Mucosa of stomach (tissue), 1 donor: ENCODE data around the gene HMX3.

Experiments
- H3K27me3 ChIP-seq: one replicate; pipeline ENCODE4 v1.7.0; 2013; ENCODE audit warnings: mild to moderate bottlenecking, low read length; ENCODE audit not compliant: control insufficient read depth, insufficient read depth
- H3K36me3 ChIP-seq: one replicate; pipeline ENCODE4 v1.7.0; 2013; ENCODE audit warnings: low read length; ENCODE audit not compliant: control insufficient read depth, insufficient read depth
- H3K4me1 ChIP-seq: one replicate; pipeline ENCODE4 v1.7.0; 2013; ENCODE audit warnings: mild to moderate bottlenecking, low read length; ENCODE audit not compliant: control insufficient read depth, insufficient read depth
- H3K4me3 ChIP-seq: one replicate; pipeline ENCODE4 v1.7.0; 2013; ENCODE audit warnings: low read length
- H3K9ac ChIP-seq: one replicate; pipeline ENCODE4 v1.7.0; 2013; ENCODE audit warnings: mild to moderate bottlenecking, low read length, moderate library complexity
- H3K9me3 ChIP-seq: one replicate; pipeline ENCODE4 v1.7.0; 2013; ENCODE audit warnings: mild to moderate bottlenecking, low read length, moderate library complexity; ENCODE audit not compliant: control insufficient read depth
- donor health status: Pancreatic carcinoma.

Gene HMX3

DNA sequence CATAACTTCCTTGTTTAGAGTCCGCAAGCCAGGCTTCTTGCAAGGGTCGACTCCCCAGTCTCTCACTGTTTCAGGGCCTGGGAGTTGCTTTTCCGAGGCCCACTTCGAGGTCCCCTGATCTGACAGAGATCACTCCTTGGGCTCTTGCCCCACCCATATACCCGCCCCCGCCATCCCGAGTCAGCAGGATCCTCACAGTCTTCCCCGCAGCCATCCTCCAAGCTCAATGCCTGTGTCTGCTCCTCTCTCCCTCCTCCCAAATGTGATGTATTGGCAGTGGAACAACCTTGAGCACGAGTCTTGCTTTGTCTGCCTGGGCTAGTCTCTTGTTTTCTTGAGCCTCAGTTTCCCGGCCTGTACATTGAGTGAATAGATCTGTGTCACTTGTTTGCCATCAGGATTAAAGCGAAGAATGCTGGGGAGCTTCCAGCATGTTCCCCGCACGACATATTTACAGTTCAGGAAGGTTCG, 9.8 kb downstream of the HMX3 start:
- Histone ChIP-seq H3K4me1 (peaks cover 10% of the 10 kb centered on the region), H3K9me3 (no peaks in the 10 kb centered on the region), H3K9ac (no peak overlapping the region), H3K27me3 (peaks cover 100% of the 10 kb centered on the region), H3K36me3 (no peaks in the 10 kb centered on the region), H3K4me3 (no peak overlapping the region)

- Histone ChIP-seq H3K4me1 (peaks cover 10% of the 10 kb centered on the region), H3K9me3 (no peaks in the 10 kb centered on the region), H3K4me3 (no peak overlapping the region), H3K9ac (no peak overlapping the region), H3K36me3 (no peaks in the 10 kb centered on the region), H3K27me3 (peaks cover 100% of the 10 kb centered on the region)
Observed at GRCh38 chr10:123146013-123146893, 10.5 kb downstream of the HMX3 start.

- H3K9ac ChIP-seq, result no peak overlapping the region
- H3K4me1 ChIP-seq, result peaks cover 10% of the 10 kb centered on the region
- H3K36me3 ChIP-seq, result no peaks in the 10 kb centered on the region
- no peak overlapping the region for H3K4me3 ChIP-seq
- H3K27me3 ChIP-seq, result peaks cover 100% of the 10 kb centered on the region
- H3K9me3 ChIP-seq, result no peaks in the 10 kb centered on the region
Observed at GRCh38 chr10:123146894-123147634, 11.3 kb downstream of the HMX3 start.

- Histone ChIP-seq H3K36me3 (no peaks in the 10 kb centered on the region), H3K9me3 (no peaks in the 10 kb centered on the region), H3K9ac (no peak within 1 kb of the TSS), H3K4me3 (no peak within 1 kb of the TSS), H3K27me3 (peaks cover 100% of the 10 kb centered on the region), H3K4me1 (peaks cover 10% of the 10 kb centered on the region)
Observed at GRCh38 chr10:123147635-123148413, 12.1 kb downstream of the HMX3 start, which contains the start of gene HMX2. Gene HMX2, plus strand, starts transcription at chr10:123148136. Its CDS starts 243 bp downstream, at chr10:123148379.

DNA sequence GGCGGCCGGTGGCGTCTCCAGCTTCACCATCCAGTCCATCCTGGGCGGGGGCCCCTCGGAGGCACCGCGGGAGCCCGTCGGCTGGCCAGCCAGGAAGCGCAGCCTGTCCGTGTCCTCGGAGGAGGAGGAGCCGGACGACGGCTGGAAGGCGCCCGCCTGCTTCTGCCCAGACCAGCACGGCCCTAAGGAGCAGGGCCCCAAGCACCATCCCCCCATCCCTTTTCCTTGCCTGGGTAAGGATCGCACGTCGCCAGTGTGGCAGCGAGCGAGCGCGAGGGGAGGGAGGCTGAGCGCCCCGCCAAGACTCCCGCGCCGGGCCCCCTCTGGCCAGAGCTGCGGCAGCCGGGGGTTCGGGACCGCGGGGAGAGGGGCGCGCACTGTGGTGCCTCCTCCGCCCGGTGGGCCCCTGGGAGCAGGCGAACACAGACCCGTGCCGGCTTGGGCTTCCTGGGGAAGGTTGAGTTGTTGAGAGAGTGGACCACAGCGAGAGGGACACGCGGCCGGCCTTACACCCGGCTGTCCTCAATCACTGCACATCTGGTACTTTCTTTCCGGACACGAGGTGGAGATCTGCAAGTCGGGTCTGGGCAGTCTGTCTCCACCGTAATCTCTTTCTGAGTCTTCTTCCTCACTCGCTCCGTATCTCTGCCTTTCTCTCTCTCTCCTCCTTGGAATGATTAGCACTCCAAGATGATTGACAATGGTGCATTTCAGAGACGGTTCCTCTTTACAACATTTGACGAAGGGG, 12.8 kb downstream of the HMX3 start:
- no peaks in the 10 kb centered on the region for H3K36me3 ChIP-seq

GRCh38 chr10:123149162-123149567, 13.4 kb downstream of the HMX3 start:
- no peak overlapping the region for H3K9ac ChIP-seq
- H3K4me1 ChIP-seq, result peaks cover 10% of the 10 kb centered on the region
- no peaks in the 10 kb centered on the region for H3K9me3 ChIP-seq
- no peak overlapping the region for H3K4me3 ChIP-seq
- peaks cover 95% of the 10 kb centered on the region for H3K27me3 ChIP-seq
- no peaks in the 10 kb centered on the region for H3K36me3 ChIP-seq

More for the DNA sequence above, 12.8 kb downstream of the HMX3 start:
- Histone ChIP-seq H3K9ac (no peak overlapping the region), H3K9me3 (no peaks in the 10 kb centered on the region), H3K4me1 (peaks cover 10% of the 10 kb centered on the region), H3K4me3 (no peak overlapping the region), H3K27me3 (peaks cover 100% of the 10 kb centered on the region)

DNA sequence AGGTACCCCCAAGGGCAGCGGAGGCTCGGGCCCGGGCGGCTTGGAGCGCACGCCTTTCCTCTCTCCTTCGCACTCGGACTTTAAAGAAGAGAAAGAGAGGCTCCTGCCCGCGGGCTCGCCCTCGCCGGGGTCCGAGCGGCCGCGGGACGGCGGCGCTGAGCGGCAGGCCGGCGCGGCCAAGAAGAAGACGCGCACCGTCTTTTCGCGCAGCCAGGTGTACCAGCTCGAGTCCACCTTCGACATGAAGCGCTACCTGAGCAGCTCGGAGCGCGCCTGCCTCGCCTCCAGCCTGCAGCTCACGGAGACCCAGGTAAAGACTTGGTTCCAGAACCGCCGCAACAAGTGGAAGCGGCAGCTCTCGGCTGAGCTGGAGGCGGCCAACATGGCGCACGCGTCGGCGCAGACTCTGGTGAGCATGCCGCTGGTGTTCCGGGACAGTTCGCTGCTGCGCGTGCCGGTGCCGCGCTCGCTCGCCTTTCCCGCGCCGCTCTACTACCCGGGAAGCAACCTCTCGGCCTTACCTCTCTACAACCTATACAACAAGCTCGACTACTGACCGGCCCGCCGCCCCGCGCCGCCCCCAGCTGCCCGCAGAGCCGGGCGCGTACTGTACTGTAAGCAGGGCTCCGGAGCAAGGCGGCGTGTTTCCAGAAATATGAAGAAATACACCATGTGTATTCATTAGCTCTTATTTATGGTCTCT, 13.9 kb downstream of the HMX3 start:
- Histone ChIP-seq H3K27me3 (peaks cover 90% of the 10 kb centered on the region), H3K9me3 (no peaks in the 10 kb centered on the region), H3K36me3 (no peaks in the 10 kb centered on the region), H3K4me3 (no peak overlapping the region), H3K4me1 (peaks cover 10% of the 10 kb centered on the region), H3K9ac (no peak overlapping the region)

DNA sequence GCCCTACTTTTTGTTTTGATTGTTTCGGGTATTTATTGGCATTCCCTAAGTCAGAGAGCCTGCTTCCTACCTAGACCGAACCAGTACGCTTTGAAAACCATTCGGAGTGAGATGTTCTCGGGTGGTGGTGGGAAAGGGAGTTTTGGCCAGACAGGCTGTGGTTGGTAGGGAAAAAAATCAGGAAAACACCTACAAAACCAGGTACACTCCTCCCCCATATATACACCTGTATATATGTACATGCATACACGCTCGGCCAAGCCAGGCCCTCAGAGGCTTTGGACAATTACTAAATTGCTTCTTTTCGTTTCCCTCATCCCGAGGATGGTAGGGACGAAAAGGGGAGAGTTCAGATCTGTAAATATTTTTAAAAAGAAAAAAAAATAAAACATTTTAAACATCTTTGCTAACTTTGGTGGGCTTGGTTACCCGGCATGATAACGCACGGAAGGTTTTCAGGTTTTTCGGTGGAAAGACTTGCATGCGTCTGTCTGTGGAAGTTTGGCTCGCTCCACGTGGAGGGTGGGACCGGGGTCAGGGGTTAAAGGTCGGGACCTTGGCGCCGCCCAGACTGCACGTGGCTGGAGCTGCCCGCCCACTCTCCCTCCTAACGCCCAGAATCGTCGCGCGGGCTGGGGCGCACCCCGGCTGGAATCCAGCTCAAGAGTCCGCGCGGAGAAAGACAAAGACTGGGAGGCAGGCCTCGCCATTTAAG, 14.7 kb downstream of the HMX3 start:
- H3K4me1 ChIP-seq, result peaks cover 16% of the 10 kb centered on the region
- no peaks in the 10 kb centered on the region for H3K9me3 ChIP-seq
- H3K27me3 ChIP-seq, result peaks cover 83% of the 10 kb centered on the region

DNA sequence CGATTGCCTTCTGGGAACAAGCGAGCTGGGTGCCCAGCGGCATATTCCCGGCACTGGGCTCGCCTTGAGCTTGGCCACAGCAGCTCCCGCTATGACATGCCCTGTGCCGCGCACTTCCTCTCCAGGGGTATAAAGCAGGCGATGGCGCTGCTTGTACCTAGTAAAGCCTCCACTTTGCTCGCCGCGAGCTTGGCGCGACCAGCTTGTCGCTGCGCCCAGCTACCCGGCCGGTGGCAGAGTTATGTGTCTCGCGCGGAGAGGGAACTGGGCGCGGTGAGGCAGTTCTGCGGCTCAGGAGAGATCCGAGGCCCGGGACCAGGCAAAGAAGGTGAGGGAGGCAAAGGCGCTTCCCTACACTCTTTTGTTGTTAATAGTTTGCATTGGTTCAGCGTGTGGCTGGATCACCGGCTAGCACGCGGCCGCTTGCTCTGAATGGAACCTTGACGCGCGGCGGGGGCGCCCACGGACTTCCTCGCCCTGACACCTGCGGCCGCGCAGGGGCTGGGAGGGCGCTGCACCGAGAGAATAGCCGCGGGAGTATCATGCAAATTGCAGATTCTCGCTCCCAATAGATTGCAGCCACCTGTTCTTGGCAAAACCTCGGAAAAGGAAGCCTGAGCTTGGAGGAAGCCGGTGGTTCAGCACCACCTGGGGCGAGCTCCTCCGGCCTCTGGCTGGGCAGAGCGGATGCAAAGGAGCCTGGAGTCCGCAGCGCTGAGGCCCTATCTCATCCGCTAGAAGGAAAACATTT, 15.4 kb downstream of the HMX3 start:
- Histone ChIP-seq H3K4me1 (peaks cover 14% of the 10 kb centered on the region), H3K4me3 (peak overlapping the region; percentile 6), H3K9ac (no peak overlapping the region), H3K9me3 (no peaks in the 10 kb centered on the region), H3K36me3 (no peaks in the 10 kb centered on the region), H3K27me3 (peaks cover 75% of the 10 kb centered on the region)

More for the DNA sequence above, 14.7 kb downstream of the HMX3 start:
- H3K36me3 ChIP-seq, result no peaks in the 10 kb centered on the region
- H3K9ac ChIP-seq, result no peak overlapping the region
- peak overlapping the region; percentile 6 for H3K4me3 ChIP-seq

GRCh38 chr10:123151737-123152135, 16.0 kb downstream of the HMX3 start:
- peaks cover 13% of the 10 kb centered on the region for H3K4me1 ChIP-seq
- peaks cover 70% of the 10 kb centered on the region for H3K27me3 ChIP-seq
- no peaks in the 10 kb centered on the region for H3K36me3 ChIP-seq

More at GRCh38 chr10:123151737-123152135, 16.0 kb downstream of the HMX3 start:
- H3K4me3 ChIP-seq, result no peak overlapping the region
- no peak overlapping the region for H3K9ac ChIP-seq
- no peaks in the 10 kb centered on the region for H3K9me3 ChIP-seq
